Nucleus accumbens (tissue), 56 donors: ENCODE results near the gene APC.
A peak's percentile ranks its signal among the peaks of the same experiment; 100 is the strongest.
"Not testable (repeated sequence)": the region's sequence is repeated elsewhere in the genome, so short reads cannot be mapped to it uniquely, and the experiment has no call there.

Experiments used
- DNase-seq, 56 donors: peaks; one replicate each; lab custom pipeline; 2025; lab: John Stamatoyannopoulos, UW

The APC gene

GRCh38 chr5:112848116-112848811, 110.6 kb downstream of the APC start:
- DNase-seq, result peak in 1 of 56 donors; percentile 13

GRCh38 chr5:112849912-112850311, 112.2 kb downstream of the APC start:
- no peak for DNase-seq

GRCh38 chr5:112854651-112855050, 117.0 kb downstream of the APC start:
- DNase-seq, result no peak

GRCh38 chr5:112857866-112858265, 120.2 kb downstream of the APC start:
- DNase-seq, result no peak

- not testable (repeated sequence) for DNase-seq
Observed at GRCh38 chr5:112860571-112860928, 122.9 kb downstream of the APC start.

- peak; percentile 40 to 97 (median 91) for DNase-seq
Observed at GRCh38 chr5:112860929-112861637, 123.4 kb downstream of the APC start, which contains the start of gene SRP19. Gene SRP19 (plus strand): TSS chr5:112861287. CDS start chr5:112861377, 90 bp downstream.

- no peak for DNase-seq
Observed at GRCh38 chr5:112861638-112861985, 123.9 kb downstream of the APC start.

GRCh38 chr5:112862085-112862484, 124.4 kb downstream of the APC start:
- no peak for DNase-seq

DNA sequence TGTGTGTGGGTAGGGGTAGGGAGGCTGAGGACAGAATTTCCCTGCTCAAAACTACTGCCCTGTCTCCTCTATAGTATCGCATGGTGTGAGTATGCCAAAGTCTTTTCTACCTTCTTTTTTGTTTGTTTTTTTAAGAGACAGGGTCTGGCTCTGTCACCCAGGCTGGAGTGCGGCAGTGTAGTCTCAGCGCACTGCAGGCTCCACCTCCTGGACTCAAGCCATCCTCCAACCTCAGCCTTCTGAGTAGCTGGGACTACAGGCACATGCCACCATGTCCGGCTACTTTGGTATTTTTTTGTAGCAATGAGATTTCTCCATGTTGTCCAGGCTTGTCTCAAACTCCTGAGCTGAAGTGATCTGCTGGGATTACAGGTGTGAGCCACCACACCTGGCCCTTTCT, 125.9 kb downstream of the APC start:
- peak in 6 of 56 donors; percentile 5 to 24 (median 12) for DNase-seq

GRCh38 chr5:112865128-112865527, 127.4 kb downstream of the APC start:
- DNase-seq, result no peak

DNA sequence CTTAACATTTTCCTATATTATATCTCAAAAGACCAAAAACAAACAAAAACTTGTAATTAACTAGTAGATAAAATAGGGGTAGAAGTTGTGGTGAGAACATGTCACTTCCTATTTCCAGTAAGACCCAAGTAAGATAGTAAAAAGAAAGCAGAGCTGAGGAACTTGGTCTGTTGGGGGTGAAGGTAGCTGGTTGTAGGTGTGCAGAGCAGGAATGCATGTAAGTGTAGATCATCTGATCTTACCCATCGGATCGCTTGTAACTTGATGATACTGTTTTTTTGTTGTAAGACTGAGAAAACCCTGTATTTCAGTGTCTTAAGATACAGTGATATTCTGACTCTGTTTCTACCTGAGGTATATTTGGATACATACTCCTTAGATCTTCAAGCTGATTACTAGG, 129.1 kb downstream of the APC start:
- no peak for DNase-seq

DNA sequence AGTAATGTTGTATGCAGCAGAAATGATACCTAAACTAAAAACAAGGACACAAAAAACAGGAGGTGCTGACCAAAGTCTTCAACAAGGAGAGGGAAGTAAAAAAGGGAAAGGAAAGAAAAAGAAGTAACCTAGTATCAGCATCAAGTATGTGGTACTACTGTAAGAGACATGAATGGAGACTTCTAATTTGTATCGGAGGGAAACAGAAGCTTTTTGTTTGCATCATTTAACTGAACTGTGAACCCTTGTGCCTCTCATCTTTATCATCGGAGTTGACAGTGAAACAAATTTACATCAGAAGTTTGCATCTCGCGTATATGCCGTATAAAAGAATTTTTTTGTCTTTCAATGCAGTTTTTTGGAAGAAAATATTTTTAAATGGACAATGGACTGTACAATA, 129.7 kb downstream of the APC start:
- no peak for DNase-seq

DNA sequence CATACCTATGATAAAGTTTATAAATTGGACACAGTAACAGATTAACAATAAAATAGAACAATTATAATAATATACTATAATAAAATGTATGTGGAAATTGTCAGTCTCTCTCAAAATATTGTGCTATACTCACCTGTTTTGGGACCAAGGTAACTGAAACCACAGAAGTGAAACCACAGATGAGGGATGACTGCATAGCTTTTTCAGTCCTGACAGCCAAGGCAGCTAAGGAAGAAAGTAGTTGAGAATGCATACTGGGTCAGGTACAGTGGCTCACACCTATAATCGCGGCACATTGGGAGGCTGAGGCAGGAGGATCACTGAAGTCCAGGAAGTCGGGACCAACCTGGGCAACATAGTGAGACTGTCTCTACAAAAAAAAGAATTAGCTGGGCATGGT, 132.3 kb downstream of the APC start:
- no peak for DNase-seq

DNA sequence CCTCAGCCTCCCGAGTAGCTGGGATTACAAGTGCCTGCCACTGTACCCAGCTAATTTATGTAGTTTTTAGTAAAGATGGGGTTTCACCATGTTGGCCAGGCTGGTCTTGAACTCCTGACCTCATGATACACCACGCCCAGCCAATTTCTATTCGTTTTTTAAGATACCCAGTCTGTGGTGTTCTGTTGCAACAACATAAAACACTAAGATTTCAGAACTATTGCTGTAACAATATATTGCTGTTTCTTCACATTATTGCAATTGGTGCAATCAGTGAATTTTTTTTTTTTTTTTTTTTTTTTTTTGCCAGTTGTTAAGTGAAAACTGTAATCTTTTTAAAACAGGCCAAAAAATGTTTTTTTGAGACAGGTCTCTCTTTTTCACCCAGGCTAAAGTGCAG, 133.3 kb downstream of the APC start:
- no peak for DNase-seq

DNA sequence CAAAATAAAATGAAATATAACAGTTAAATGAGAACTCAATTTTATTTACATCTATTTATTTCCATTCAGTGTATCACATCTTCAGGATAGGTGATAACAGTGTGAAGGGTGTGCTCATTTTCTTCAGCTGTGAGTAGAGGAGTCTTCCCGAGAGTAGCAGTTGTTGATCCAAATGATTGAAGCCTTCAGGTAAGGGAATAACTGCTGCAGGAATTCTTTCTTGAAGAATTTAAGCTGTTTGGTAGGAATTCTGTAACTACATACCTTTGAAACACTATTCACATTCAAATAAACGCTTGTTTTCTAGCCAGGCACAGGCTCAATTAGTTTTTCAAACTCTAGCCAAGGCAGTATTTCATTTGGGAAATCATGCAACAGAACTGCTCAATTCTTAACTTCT, 138.7 kb downstream of the APC start:
- DNase-seq, result no peak

- no peak for DNase-seq
Observed at GRCh38 chr5:112878101-112878500, 140.4 kb downstream of the APC start.

DNA sequence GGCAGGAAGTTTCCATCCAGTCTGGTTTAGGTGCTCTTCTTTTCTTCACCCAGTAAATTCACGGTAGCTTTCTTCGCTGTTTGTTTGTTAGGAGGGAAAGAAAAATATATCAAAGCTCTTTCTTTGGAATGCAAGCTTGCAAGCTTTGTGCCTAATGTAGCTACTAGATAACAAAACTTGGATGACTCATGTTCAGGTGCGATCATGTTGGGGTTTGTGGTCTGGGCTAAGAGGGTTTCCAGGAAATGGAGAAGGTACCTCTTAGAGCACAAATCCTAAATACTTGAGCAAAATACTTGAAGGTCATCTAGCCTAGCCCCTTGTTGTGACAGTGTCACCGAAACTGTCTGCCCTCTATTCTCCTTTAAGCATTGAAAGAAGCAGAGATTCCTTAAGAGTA, 141.1 kb downstream of the APC start:
- no peak for DNase-seq

DNA sequence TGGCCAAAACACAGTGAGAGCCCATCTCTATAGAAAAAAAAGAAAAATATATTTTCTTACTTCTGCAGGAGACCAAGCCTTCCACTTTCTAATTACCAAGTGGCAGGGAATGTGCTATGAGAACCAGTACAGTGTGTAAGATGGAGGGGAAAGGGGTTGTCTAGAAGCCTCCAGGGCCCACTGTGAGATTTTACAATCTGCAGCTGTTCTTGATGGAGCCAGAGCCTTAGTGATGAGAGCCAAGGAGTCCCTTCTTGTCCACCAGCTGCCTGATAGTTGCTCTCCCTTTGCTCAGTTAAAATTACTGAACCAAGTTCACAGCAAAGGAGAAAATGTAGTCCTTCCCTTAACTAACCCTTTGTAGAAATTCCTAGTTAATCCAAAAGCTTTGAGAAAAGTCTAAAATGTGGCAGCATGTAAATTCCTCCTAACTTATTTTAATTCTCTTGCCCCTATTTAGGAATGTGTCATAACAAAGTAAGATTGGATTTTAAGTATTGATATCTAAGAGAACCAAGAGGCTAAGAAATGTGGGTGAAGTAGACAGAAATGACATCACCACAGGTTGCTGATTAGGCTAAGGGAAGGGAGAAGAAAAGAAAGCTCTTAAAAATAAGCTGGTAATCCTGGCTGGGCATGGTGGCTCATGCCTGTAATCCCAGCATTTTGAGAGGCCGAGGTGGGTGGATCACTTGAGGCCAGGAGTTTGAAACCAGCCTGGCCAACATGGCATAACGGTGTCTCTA, 142.7 kb downstream of the APC start:
- no peak for DNase-seq

DNA sequence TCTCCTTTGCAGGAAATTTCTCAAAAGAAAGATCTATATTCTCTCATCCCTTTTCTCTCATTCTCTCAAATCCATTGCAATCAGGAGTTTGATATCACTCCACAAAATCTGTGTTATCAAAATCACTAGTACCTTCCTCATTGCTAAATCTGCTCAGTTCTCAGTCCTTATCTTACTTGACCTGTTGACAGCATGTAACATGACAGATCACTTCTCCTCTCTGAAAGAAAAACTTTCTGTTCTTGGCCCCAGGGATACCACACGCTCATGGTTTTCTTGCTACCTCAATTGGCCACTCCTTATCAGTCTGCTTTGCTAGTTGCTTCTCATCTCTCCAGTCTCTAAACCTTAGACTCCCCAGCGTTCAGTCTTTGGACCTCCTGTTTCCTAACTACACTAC, 145.5 kb downstream of the APC start:
- DNase-seq, result no peak

GRCh38 chr5:112885001-112885400, 147.3 kb downstream of the APC start:
- DNase-seq, result peak in 42 of 56 donors; percentile 5 to 75 (median 32)

DNA sequence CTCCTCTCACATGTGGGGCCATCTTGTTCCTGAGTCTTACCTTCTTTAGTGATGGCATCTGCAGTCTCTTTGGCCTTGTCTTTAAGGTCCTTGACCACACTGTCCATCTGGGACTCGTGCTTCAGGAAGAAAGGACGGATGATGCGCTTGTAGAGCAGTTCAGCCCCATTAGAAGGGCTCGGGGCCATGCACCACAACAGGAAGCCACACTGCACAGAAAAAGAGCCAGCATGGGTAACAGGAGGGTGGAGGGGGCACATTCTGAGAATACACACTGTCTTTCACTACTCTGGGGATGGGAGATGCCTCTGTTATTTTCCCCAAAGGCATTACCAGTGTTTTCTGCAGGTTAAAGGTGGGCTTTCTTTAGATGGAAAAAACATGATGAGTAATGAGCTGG, 149.3 kb downstream of the APC start:
- no peak for DNase-seq

DNA sequence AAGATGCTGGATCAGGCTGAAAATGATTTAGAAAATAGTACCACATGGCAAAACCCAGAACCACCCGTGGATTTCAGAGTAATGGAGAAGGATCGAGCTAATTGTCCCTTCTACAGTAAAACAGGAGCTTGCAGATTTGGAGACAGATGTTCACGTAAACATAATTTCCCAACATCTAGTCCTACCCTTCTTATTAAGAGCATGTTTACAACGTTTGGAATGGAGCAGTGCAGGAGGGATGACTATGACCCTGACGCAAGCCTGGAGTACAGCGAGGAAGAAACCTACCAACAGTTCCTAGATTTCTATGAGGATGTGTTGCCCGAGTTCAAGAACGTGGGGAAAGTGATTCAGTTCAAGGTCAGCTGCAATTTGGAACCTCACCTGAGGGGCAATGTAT, 154.4 kb downstream of the APC start:
- DNase-seq, result not testable (repeated sequence)
